Measurements from ENCODE around the gene CEP164.

The CEP164 gene

DNA sequence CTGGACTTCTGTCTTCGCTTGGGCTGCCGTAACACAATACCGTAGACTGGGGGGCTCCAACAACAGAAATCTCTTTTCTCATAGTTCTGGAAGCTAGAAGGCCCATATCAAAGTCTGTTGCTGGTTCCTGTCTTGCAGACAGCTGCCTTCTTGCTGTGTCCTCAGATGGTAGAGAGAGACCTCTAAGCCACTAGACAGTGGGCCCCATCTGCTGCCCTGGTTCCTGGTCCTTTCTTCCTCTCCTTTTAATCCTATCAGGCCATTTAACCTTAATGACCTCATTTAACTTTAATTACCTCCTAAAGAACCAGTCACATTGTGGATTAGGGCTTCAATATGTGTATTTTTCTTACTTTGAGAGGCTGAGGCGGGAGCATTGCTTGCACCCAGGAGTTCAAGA is 9.4 kb downstream of the CEP164 start:
- ChIA-PET CTCF (interaction anchor here (1.1 kb wide), 1 partner anchor 16 kb away, joined by 4 read pairs; no protein-coding TSS in a partner anchor), POLR2A (no interaction called here)
- no peak for DNase-seq (ENCODE audit: extremely low spot score)
- TF ChIP-seq, protein P1, sequence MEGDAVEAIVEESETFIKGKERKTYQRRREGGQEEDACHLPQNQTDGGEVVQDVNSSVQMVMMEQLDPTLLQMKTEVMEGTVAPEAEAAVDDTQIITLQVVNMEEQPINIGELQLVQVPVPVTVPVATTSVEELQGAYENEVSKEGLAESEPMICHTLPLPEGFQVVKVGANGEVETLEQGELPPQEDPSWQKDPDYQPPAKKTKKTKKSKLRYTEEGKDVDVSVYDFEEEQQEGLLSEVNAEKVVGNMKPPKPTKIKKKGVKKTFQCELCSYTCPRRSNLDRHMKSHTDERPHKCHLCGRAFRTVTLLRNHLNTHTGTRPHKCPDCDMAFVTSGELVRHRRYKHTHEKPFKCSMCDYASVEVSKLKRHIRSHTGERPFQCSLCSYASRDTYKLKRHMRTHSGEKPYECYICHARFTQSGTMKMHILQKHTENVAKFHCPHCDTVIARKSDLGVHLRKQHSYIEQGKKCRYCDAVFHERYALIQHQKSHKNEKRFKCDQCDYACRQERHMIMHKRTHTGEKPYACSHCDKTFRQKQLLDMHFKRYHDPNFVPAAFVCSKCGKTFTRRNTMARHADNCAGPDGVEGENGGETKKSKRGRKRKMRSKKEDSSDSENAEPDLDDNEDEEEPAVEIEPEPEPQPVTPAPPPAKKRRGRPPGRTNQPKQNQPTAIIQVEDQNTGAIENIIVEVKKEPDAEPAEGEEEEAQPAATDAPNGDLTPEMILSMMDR (IDR thresholded peaks at IDR 0.05; ENCODE audit: control extremely low read depth, extremely low read depth, low read depth, missing control alignments), result no peak

DNA sequence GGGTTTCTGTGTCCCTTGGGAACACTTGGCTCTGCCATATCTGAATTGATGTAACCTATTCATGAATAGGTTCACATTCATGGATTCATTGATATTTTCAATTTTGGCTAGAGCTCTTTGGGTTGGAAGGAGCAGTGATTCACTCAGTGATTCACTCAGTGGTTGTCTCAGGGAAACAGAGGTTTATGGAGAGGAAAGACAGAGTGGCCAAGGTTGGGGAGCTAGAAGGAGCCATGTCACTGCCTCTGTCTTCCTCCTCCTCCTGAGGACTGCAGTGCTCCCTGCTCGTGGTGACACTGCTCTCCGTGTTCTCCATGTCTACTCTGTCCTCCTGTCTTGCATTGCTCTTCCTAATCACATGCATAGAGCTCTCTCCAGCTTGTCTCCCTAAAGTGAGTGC is 17.4 kb downstream of the CEP164 start:
- TF ChIP-seq, protein P1 (IDR thresholded peaks at IDR 0.05; ENCODE audit: control extremely low read depth, extremely low read depth, low read depth, missing control alignments), result no peak
- DNase-seq (ENCODE audit: extremely low spot score), result no peak
- CTCF ChIA-PET, result interaction anchor here (1.0 kb wide), 1 partner anchor 14 kb away, joined by 3 read pairs; no protein-coding TSS in a partner anchor
- POLR2A ChIA-PET, result no interaction called here

DNA sequence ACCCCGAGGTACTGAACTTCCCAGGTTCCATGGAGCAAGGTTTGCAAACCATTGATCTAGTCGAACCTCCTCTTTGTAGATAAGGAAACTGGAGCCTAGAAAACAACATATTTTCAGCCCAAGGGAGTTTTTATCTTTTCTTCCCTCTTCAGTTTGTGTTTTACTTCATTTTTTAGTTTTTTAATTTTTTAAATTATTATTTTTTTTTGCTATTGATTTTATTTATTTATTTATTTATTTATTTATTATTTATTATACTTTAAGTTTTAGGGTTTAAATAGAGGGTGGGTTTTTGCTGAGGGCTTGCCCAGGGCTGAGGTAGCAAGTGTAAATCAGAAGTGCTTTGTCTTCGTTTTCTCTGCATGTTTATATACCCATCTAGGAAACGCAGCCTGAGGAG is 26.9 kb downstream of the CEP164 start:
- no peak for DNase-seq (ENCODE audit: extremely low spot score)
- TF ChIP-seq, protein P1 (IDR thresholded peaks at IDR 0.05; ENCODE audit: control extremely low read depth, extremely low read depth, low read depth, missing control alignments), result no peak
- ChIA-PET POLR2A (no interaction called here), CTCF (interaction anchor here (1.1 kb wide), 1 partner anchor 20 kb away, joined by 3 read pairs; no protein-coding TSS in a partner anchor)

DNA sequence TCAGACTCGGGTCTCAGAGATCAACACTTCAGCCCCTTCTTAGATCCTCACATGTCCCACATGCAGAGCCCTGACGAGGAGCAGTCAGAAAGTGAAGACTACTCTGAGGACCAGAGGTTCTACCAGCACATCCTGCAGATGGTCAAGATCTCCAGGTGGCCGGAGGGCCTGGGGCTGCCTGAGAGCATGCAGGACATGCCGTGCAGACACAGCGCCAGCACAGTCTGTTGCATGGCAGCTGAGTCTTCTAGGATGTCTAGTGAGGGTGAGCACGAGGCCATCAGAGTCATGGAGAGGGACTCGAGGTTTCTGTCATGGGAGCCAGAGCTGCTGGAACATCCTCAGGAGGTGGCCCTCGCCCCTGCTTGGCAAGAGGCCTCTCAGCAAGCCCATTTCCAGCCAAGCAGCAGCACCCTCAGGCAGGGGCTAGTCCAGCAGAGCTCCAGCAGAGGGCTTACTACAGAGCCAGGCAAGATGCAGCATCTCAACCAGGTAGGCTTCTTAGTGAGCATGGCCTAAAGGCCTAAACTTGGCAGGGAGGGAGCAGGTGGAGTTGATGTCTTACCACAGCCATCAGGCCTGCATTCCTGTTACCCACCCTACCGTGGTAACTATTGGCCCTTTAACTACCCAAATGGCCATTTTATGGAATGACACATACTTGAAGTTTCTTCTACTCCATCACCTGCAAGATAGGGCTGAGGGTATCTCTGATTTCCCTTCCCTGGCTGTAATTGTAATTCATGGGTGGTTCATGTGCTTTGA is 28.7 kb downstream of the CEP164 start:
- POLR2A ChIA-PET, result no interaction called here
- CTCF ChIA-PET, result interaction anchor here (0.8 to 1.2 kb wide), 2 partner anchors 10 to 12 kb away, joined by 3 read pairs; no protein-coding TSS in a partner anchor
- no peak for DNase-seq (ENCODE audit: extremely low spot score)
- TF ChIP-seq, protein P1 (IDR thresholded peaks at IDR 0.05; ENCODE audit: control extremely low read depth, extremely low read depth, low read depth, missing control alignments), result no peak

DNA sequence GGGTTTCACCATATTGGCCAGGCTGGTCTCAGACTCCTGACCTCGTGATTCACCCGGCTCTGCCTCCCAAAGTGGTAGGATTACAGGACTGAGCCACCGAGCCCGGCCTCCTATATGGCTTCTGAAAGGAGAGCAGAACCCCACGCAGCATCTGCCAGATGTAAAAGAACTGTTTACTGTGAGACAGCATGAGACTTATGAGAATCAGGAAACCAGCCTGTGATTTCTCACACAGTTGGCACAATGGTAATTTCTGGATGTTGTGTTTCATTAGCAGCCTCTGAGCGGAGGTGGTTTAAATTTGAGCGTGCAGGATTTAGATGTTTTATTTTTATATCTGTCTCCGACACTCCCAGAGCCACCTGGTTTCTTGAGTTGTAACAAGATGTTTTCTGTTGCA is 33.8 kb downstream of the CEP164 start:
- TF ChIP-seq, protein P1 (IDR thresholded peaks at IDR 0.05; ENCODE audit: control extremely low read depth, extremely low read depth, low read depth, missing control alignments), result no peak
- POLR2A ChIA-PET, result no interaction called here
- DNase-seq (ENCODE audit: extremely low spot score), result no peak
- CTCF ChIA-PET, result no interaction called here

DNA sequence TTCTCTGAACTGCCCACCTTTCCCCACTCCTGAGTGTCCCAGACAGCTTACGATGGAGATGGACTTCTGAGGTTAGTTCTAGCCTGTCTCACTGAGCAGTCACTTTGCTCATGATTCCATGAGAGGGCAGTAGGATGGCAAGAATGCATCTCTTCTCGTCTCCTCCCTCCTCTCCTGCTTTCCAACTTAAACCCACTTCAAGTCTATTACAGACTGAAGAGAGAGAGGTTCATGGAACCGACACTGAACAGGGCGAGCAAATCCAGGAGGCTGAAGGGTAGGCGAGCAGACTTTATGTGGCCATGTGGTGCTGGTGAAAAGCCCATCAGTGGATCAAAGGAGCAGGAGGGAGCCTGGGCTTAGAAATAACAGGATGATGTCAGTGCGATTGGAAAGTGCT is 38.6 kb downstream of the CEP164 start:
- ChIA-PET POLR2A (no interaction called here), CTCF (interaction anchor here (1.0 to 1.5 kb wide), 2 partner anchors 10 to 15 kb away, joined by 3 read pairs; no protein-coding TSS in a partner anchor)
- DNase-seq (ENCODE audit: extremely low spot score), result no peak
- TF ChIP-seq, protein P1 (IDR thresholded peaks at IDR 0.05; ENCODE audit: control extremely low read depth, extremely low read depth, low read depth, missing control alignments), result no peak
